Spleen (tissue), 11 donors: ENCODE measurements around the gene C10orf105. TPM values are rescaled to one million over a fixed set of nuclear protein-coding genes. Genes with fewer than 3 reads are reported as not detected.

ENCODE experiments used
- DNase-seq: peaks from one replicate; pipeline ENCODE4 v3.0.0-alpha.2; 2020
- H3K27ac ChIP-seq, 8 donors: fragments of 200-600 bp; sonication (generic) in 7 of 8; 1 replicate in 4 of 8; 2 replicates in 4 of 8; pipeline versions ENCODE4 v1.5.0 to v1.8.0; 2016 to 2021; ENCODE audit warnings: inconsistent platforms in 4 of 8, mild to moderate bottlenecking in 4 of 8, moderate library complexity in 1 of 8
- H3K27me3 ChIP-seq, 7 donors: fragments of 200-600 bp; sonication (generic) in 6 of 7; replicated peaks in 1 of 7; 1 replicate in 4 of 7; 2 replicates in 3 of 7; pipeline versions ENCODE4 v1.5.0 to v1.8.0; 2016 to 2021; ENCODE audit warnings: inconsistent platforms in 3 of 7, mild to moderate bottlenecking in 1 of 7
- H3K36me3 ChIP-seq, 6 donors: fragments of 200-600 bp; sonication (generic) in 5 of 6; 1 replicate in 4 of 6; 2 replicates in 2 of 6; pipeline versions ENCODE4 v1.5.0 to v1.8.0; 2016 to 2021; ENCODE audit warnings: inconsistent platforms in 2 of 6
- H3K4me1 ChIP-seq, 6 donors: fragments of 200-600 bp; sonication (generic) in 5 of 6; 1 replicate in 3 of 6; 2 replicates in 3 of 6; pipeline versions ENCODE4 v1.5.0 to v1.8.0; 2016 to 2021; ENCODE audit warnings: inconsistent platforms in 3 of 6
- H3K4me3 ChIP-seq, 8 donors: fragments of 200-600 bp; sonication (generic) in 7 of 8; 1 replicate in 4 of 8; 2 replicates in 4 of 8; pipeline versions ENCODE4 v1.5.0 to v1.8.0; 2016 to 2021; ENCODE audit warnings: inconsistent platforms in 4 of 8, mild to moderate bottlenecking in 4 of 8, moderate library complexity in 2 of 8
- H3K9me3 ChIP-seq, 8 donors: fragments of 200-600 bp; sonication (generic) in 7 of 8; 1 replicate in 4 of 8; 2 replicates in 4 of 8; pipeline versions ENCODE4 v1.5.0 to v1.8.0; 2016 to 2021; ENCODE audit warnings: inconsistent platforms in 4 of 8
- POLR2A ChIP-seq, 3 donors: fragments of 450-650 bp; IDR thresholded peaks; one replicate each; pipeline ENCODE4 v1.5.1; 2017; ENCODE audit warnings: antibody characterized with exemption in 3 of 3, mild to moderate bottlenecking in 1 of 3
- POLR2AphosphoS5 ChIP-seq, 3 donors: sonication (generic); formaldehyde crosslinking; IDR thresholded peaks; one replicate each; pipeline ENCODE4 v1.5.1; 2017; ENCODE audit warnings: antibody characterized with exemption in 3 of 3
- WGBS, 5 donors: extraction: QIAGEN DNeasy Blood & Tissue Kit in 3 of 5; methylation state at CpG; one replicate each; pipeline versions ENCODE4 v1.1.5 to v1.1.7; 2013 to 2018; 5-methylcytosine and 5-hydroxymethylcytosine counted together
- intact Hi-C: fragments of 100-400 bp; cut with DNase I; formaldehyde crosslinking; loops from one replicate; pipeline ENCODE4 v1.15.0; 2023; ENCODE audit warnings: low total_unique reads
- polyA plus RNA-seq, 3 donors: library from polyadenylated mRNA; stranded (reverse); fragments of 200-250 nt; gene quantifications; one replicate each; pipeline ENCODE4 v1.2.1, GENCODE V29; 2013
- total RNA-seq, 7 donors: library from RNA; depleted of rRNA in 3 of 7; stranded (reverse); fragments of >200 nt in 3 of 7; fragmentation: NEBNext Ultra II Directional in 4 of 7; extraction: Animal tissue kit (Norgen Biotek cat#: 25700) in 4 of 7; gene quantifications; one replicate each; pipeline versions ENCODE4 v1.1.0 to v1.2.1, GENCODE V29; 2016 to 2021
- TF ChIP-seq, protein P1 (sequence below), 11 experiments: fragments of 200-600 bp in 7 of 11; fragments of 450-650 bp in 4 of 11; sonication (generic) in 4 of 11; IDR thresholded peaks in 8 of 11; conservative IDR thresholded peaks in 3 of 11; 1 replicate in 7 of 11; 2 replicates in 4 of 11; pipeline versions ENCODE4 v1.4.0 to v1.8.0; 2016 to 2021; ENCODE audit warnings: antibody characterized with exemption in 11 of 11, inconsistent platforms in 4 of 11, mild to moderate bottlenecking in 1 of 11
- donor health status: healthy with polysubstance abuse.
- donor health status: DM: no; HTN: no; CAD: no; lungs with moderate emphysema.
- donor health status: DM: no; HTN: no; CAD: no.
- donor health status: Bipolar disorder and iron deficiency.
- donor health status: healthy.
- donor health status: DM: no; HTN: no; CAD: no.
- donor health status: DM: yes; HTN: yes; CAD: no.

Gene C10orf105
- total and polyA plus RNA-seq, 10 donors: 0.08 to 4.4 (median 2.6) TPM

DNA sequence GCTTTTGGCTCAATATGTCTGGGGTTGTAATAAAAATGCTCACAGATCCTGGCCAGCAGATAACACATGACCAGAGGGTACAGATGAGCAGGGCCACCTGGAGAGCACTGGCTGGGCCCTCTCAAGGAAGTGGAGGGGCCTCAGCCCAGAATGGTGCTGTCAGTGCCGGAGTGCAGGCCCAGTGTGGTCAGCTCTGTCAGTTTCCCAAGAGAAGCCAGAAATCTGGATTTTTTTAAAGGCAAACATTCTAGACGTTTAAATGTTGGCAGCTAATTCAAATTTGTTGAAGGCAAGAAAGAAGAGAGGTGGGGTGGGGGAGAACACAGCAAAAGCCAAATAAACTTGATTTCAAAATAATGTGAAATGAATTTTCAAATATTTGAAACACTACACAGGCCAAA lies 2.0 kb downstream of the C10orf105 start:
- intact Hi-C loops: no loop called here
- no peaks in the 10 kb centered on the region for H3K9me3 ChIP-seq

DNA sequence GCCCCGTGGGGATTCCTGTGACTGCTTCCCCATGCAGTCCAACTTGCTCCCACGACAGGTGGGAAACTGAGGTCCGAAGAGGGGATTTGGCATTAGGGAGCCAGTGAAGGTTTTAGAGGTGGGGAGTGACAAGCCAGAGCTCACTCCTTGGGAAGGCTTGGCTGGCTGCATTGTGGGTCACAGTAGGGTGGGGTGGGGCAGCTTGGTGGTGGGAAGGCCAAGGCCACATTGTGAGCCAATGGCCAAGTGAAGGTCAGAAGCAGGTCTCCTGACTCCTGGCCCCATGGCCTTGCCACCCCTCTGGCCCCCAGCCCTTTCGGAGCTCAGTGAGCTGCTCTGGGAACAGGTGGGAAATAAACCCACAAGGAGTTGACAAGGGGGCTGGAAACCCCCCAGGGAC lies 2.5 kb downstream of the C10orf105 start:
- Histone ChIP-seq H3K27ac (peak overlapping the region in 2 of 8 donors; percentile 37 to 89), H3K9me3 (no peaks in the 10 kb centered on the region), H3K27me3 (no peaks in the 10 kb centered on the region), H3K36me3 (no peaks in the 10 kb centered on the region), H3K4me3 (peak overlapping the region in 2 of 8 donors; percentile 27 to 48), H3K4me1 (peaks cover 37 to 81% (median 75%) of the 10 kb centered on the region in 6 donors)
- no peak for DNase-seq
- 73 to 90% (median 85%) methylated on average over 4 of the region's 4 CpGs for WGBS, 5 donors
- intact Hi-C loops: no loop called here
- TF ChIP-seq POLR2AphosphoS5 (IDR thresholded peaks at IDR 0.05): no peak
- TF ChIP-seq POLR2A (IDR thresholded peaks at IDR 0.05): no peak
- TF ChIP-seq, protein P1, sequence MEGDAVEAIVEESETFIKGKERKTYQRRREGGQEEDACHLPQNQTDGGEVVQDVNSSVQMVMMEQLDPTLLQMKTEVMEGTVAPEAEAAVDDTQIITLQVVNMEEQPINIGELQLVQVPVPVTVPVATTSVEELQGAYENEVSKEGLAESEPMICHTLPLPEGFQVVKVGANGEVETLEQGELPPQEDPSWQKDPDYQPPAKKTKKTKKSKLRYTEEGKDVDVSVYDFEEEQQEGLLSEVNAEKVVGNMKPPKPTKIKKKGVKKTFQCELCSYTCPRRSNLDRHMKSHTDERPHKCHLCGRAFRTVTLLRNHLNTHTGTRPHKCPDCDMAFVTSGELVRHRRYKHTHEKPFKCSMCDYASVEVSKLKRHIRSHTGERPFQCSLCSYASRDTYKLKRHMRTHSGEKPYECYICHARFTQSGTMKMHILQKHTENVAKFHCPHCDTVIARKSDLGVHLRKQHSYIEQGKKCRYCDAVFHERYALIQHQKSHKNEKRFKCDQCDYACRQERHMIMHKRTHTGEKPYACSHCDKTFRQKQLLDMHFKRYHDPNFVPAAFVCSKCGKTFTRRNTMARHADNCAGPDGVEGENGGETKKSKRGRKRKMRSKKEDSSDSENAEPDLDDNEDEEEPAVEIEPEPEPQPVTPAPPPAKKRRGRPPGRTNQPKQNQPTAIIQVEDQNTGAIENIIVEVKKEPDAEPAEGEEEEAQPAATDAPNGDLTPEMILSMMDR (IDR thresholded peaks at IDR 0.05 in 8 of 11, conservative IDR thresholded peaks at IDR 0.05 in 3 of 11): no peak

More for the DNA sequence above, 2.0 kb downstream of the C10orf105 start:
- Histone ChIP-seq H3K36me3 (no peaks in the 10 kb centered on the region), H3K27me3 (no peaks in the 10 kb centered on the region), H3K4me3 (no peak overlapping the region), H3K4me1 (peaks cover 35 to 76% (median 71%) of the 10 kb centered on the region in 6 donors), H3K27ac (peak overlapping the region in 4 of 8 donors; percentile 20 to 89 (median 66))
- WGBS, 5 donors: 67 to 81% (median 77%) methylated on average over 2 of the region's 2 CpGs
- no peak for DNase-seq
- TF ChIP-seq, protein P1 (IDR thresholded peaks at IDR 0.05 in 8 of 11, conservative IDR thresholded peaks at IDR 0.05 in 3 of 11): no peak
- TF ChIP-seq POLR2A (IDR thresholded peaks at IDR 0.05) (no peak), POLR2AphosphoS5 (IDR thresholded peaks at IDR 0.05) (no peak)

DNA sequence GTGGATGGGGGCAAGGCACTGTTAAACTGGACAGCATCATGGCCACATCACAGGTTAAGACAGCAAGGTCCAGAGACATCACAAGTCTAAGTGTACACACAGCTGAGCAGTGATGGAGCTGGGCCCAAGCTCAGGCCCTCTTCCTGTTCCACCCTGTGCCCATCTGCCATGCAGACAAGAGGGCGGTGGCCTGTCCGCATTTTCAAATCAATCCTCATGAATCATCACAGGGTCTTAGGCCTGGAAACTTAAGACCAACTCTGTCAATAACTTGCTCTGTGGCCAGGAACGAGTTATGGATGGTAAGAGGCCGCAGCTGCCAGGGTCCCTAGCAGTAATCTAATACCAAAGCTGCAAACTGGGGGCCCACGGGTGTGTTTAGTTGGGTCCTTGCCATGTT lies 3.2 kb downstream of the C10orf105 start:
- no peak for DNase-seq
- no peaks in the 10 kb centered on the region for H3K36me3 ChIP-seq
- peak overlapping the region in 2 of 8 donors; percentile 27 to 48 for H3K4me3 ChIP-seq
- TF ChIP-seq POLR2AphosphoS5 (IDR thresholded peaks at IDR 0.05) (no peak), POLR2A (IDR thresholded peaks at IDR 0.05) (no peak)
- TF ChIP-seq, protein P1 (IDR thresholded peaks at IDR 0.05 in 8 of 11, conservative IDR thresholded peaks at IDR 0.05 in 3 of 11): no peak
- peak overlapping the region in 3 of 8 donors; percentile 81 to 89 (median 85) for H3K27ac ChIP-seq
- H3K9me3 ChIP-seq: no peaks in the 10 kb centered on the region
- 81 to 95% (median 93%) methylated on average over 5 of the region's 5 CpGs for WGBS, 5 donors
- intact Hi-C loops: no loop called here
- peaks cover 37 to 87% (median 76%) of the 10 kb centered on the region in 6 donors for H3K4me1 ChIP-seq
- H3K27me3 ChIP-seq: no peaks in the 10 kb centered on the region

DNA sequence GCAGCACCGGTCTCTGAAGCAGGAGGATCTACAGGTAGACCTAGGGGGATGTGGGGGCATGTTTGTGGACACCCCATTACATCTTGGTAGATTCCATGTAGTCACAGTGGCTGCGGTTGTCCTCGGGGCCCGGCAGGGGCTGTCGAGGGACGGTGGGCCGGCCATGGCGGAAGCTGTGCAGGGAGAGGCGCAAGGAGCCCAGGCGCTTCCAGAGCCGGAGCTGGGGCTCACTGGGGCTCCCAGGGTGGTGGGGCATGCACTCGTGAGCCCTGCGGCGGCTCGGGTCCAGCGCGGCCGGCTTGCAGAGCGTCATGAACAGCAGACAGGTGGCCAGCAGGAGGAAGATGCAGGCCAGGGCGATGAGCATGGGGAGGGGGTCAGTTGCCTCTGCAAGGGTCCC lies 3.7 kb downstream of the C10orf105 start:
- no peaks in the 10 kb centered on the region for H3K36me3 ChIP-seq
- intact Hi-C loops: no loop called here
- TF ChIP-seq, protein P1 (IDR thresholded peaks at IDR 0.05 in 8 of 11, conservative IDR thresholded peaks at IDR 0.05 in 3 of 11): no peak
- TF ChIP-seq POLR2A (IDR thresholded peaks at IDR 0.05) (no peak), POLR2AphosphoS5 (IDR thresholded peaks at IDR 0.05) (no peak)
- 91 to 96% (median 95%) methylated on average over 11 to 20 of the region's 20 CpGs for WGBS, 5 donors
- DNase-seq: no peak
- H3K27me3 ChIP-seq: no peaks in the 10 kb centered on the region
- H3K4me3 ChIP-seq: peak overlapping the region in 3 of 8 donors; percentile 5 to 48 (median 27)
- H3K27ac ChIP-seq: peak overlapping the region in 4 of 8 donors; percentile 81 to 89 (median 86)
- H3K4me1 ChIP-seq: peaks cover 37 to 92% (median 76%) of the 10 kb centered on the region in 6 donors
- H3K9me3 ChIP-seq: no peaks in the 10 kb centered on the region
